Keratinocyte (primary cell): ENCODE measurements around the gene UXS1.

Experiments used
- EZH2 ChIP-seq: IDR thresholded peaks from one replicate; pipeline ENCODE4 v1.6.1; 2012; ENCODE audit warnings: inconsistent platforms, mild to moderate bottlenecking, low read length, moderate library complexity
- TF ChIP-seq, protein P1 (sequence below), 3 experiments: IDR thresholded peaks in 1 of 3; conservative IDR thresholded peaks in 1 of 3; optimal IDR thresholded peaks in 1 of 3; 2 replicates in 2 of 3; 3 replicates in 1 of 3; pipeline versions ENCODE3 to v1.5.1; 2011; ENCODE audit warnings: low read length in 3 of 3, mild to moderate bottlenecking in 3 of 3, moderate library complexity in 2 of 3, control low read depth in 1 of 3, inconsistent platforms in 1 of 3; ENCODE audit not compliant: insufficient read depth in 2 of 3; ENCODE audit errors: extremely low read depth in 1 of 3

DNA sequence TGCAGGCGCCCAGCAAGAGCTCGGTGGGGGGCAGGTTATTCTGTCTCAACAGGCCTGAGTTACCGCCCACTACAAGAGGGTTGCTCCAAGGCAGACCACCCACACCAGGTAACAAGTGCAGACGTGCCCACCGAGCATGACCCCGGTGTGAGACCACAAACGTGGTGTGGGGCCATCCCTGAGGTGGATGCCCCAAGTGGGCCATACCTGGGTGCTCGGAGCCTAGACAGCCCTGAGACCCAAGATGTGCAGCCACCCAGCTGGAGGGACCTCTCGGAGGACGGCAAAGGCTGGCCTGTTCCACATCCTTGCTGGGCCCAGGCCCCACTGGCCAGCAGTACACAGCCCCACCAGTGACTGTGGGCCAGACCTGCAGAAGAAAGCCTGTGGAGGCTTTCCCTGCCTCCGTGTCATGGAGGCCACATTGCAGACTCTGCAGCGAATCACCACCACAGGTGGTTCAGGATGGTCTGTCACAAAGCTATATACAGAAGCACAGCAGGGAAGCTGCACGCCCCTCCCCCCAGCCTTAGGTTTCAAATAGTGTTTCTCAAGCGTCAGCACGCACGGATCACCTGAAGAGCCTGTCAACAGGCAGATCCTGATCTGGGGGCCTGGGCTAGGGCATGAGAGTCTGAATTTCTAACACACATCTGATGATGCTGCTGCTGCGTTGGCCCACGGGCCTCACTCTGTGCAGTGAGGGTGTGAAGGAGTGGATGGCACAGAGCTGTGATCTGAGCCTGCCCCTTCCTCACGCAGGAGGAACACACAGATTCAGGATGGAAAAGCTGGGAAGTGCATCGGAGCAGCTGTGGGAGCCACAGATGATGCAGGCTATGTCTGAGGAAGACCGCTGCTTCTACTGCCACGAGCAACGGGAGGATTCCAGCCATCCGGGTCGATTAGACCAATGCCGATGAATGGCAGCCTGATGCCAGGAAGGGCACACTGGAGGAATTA, 96.8 kb downstream of the UXS1 start:
- TF ChIP-seq, protein P1, sequence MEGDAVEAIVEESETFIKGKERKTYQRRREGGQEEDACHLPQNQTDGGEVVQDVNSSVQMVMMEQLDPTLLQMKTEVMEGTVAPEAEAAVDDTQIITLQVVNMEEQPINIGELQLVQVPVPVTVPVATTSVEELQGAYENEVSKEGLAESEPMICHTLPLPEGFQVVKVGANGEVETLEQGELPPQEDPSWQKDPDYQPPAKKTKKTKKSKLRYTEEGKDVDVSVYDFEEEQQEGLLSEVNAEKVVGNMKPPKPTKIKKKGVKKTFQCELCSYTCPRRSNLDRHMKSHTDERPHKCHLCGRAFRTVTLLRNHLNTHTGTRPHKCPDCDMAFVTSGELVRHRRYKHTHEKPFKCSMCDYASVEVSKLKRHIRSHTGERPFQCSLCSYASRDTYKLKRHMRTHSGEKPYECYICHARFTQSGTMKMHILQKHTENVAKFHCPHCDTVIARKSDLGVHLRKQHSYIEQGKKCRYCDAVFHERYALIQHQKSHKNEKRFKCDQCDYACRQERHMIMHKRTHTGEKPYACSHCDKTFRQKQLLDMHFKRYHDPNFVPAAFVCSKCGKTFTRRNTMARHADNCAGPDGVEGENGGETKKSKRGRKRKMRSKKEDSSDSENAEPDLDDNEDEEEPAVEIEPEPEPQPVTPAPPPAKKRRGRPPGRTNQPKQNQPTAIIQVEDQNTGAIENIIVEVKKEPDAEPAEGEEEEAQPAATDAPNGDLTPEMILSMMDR (optimal IDR thresholded peaks at IDR 0.05 in 1 of 3, IDR thresholded peaks at IDR 0.05 in 1 of 3, conservative IDR thresholded peaks at IDR 0.05 in 1 of 3; ENCODE audit: extremely low read depth in 1 of 3, insufficient read depth in 2 of 3, low read length in 3 of 3) = no peak
- TF ChIP-seq EZH2 = no peak
